ENCODE measurements around the gene TH. TPM values are rescaled to one million over a fixed set of nuclear protein-coding genes. Genes with fewer than 3 reads are reported as not detected.

TH gene
- not detected in 2 replicates for total RNA-seq

DNA sequence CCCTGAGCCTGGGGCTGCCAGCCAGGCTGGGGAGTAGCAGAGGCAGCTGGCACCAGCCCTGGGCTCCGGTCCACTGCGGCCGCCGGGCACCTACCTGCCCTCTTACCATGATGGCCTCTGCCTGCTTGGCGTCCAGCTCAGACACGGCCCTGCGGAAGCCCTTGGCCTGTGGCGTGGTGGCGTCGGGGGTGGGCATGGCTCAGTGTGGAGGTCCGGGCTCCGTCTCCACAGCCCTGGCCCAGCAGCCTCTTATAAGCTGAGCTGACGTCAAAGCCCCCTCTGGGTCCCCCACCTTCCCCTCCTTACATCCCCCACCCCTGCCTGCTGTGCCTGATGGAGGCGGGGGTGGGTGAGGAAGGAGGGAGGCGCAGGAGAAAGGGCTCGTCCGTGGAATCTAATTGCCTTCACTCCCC, at the start of gene TH:
Gene TH (minus strand): TSS at position 225 of the 413 bp plus-strand sequence. CDS start 29 bp downstream, at position 196.

GRCh38 chr11:2160736-2161259, 10.8 kb downstream of the TH start, which contains the start of gene INS:
INS (minus strand) TSS chr11:2161209; CDS start chr11:2160971, 238 bp downstream.

DNA sequence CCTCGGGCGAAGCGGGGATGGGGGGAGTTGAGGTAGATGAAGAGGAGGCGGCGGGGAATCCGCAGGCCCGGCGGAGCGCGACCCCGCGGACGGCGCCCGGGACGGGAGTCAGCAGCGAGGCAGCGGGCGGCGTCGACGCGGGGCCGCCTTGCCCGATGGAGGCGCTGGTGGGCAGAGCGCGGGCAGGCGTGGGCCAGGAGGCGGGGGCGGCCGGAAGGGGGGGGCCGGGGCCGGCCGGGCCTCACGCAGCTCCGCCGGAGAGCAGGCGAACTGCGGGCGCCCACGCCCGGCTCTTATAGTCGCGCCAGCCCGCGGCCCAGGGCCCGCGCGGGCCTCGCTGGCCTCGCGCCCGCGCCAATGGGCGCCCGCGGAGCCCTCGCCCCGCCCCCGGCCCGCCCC, 32.5 kb downstream of the TH start, which contains the start of gene IGF2:
Gene IGF2 (minus strand): TSS at position 267 of the 399 bp plus-strand sequence. CDS start 3,866 bp downstream, outside the sequence.

Other genes with a start within 250 kb of the TH start
- gene MRPL23, start 224.5 kb downstream of the TH start, total RNA-seq = 73.5 and 77.3 TPM in 2 replicates
- gene H19, start 174.0 kb downstream of the TH start, total RNA-seq = 2,200 and 5,783 TPM in 2 replicates
- gene IGF2, start 32.4 kb downstream of the TH start, total RNA-seq = 28.7 and 54.3 TPM in 2 replicates
- gene INS, start 10.6 kb downstream of the TH start, total RNA-seq = not detected in 2 replicates
- 3.1 TPM in 1 of 2 replicates, not detected in the other for gene ASCL2, start 98.8 kb upstream of the TH start, total RNA-seq
- gene C11orf21, start 130.1 kb upstream of the TH start, total RNA-seq = not detected in 2 replicates
- gene TSPAN32, start 130.2 kb upstream of the TH start, total RNA-seq = not detected in 2 replicates
- gene CD81, start 205.5 kb upstream of the TH start, total RNA-seq = 289 and 362 TPM in 2 replicates
- 32.1 and 57.8 TPM in 2 replicates for gene TSSC4, start 228.9 kb upstream of the TH start, total RNA-seq